Skin of body (tissue), 2 donors: ENCODE data around the gene MYO16. TPM values are rescaled to one million over a fixed set of nuclear protein-coding genes. Genes with fewer than 3 reads are reported as not detected.

Experiments used
- DNase-seq: peaks from one replicate; lab custom pipeline; 2025; lab: John Stamatoyannopoulos, UW
- total RNA-seq: library from RNA; depleted of rRNA; stranded (reverse); fragments of >200 nt; gene quantifications from one replicate; pipeline ENCODE4 v1.2.3, GENCODE V29; 2014

The MYO16 gene
- total RNA-seq, 1 donor from 2014 or later, result 1.7 TPM

- DNase-seq, result no peak
Observed at GRCh38 chr13:109114991-109115390, 485.6 kb downstream of the MYO16 start.

GRCh38 chr13:109118521-109118920 is 489.1 kb downstream of the MYO16 start:
- no peak for DNase-seq

- DNase-seq, result no peak
Observed at GRCh38 chr13:109119896-109120295, 490.5 kb downstream of the MYO16 start.

- DNase-seq, result no peak
Observed at GRCh38 chr13:109121826-109122225, 492.4 kb downstream of the MYO16 start.

GRCh38 chr13:109123971-109124370 is 494.6 kb downstream of the MYO16 start:
- DNase-seq, result no peak

GRCh38 chr13:109126178-109126577 is 496.8 kb downstream of the MYO16 start:
- DNase-seq, result no peak

- DNase-seq, result no peak
Observed at GRCh38 chr13:109126891-109127641, 497.7 kb downstream of the MYO16 start.

- DNase-seq, result no peak
Observed at GRCh38 chr13:109128121-109128520, 498.7 kb downstream of the MYO16 start.

- no peak for DNase-seq
Observed at GRCh38 chr13:109130093-109130835, 500.9 kb downstream of the MYO16 start.

- peak; percentile 30 for DNase-seq
Observed at GRCh38 chr13:109131698-109132257, 502.4 kb downstream of the MYO16 start.

- no peak for DNase-seq
Observed at GRCh38 chr13:109135018-109135417, 505.6 kb downstream of the MYO16 start.

GRCh38 chr13:109136873-109137272 is 507.5 kb downstream of the MYO16 start:
- DNase-seq, result no peak

- no peak for DNase-seq
Observed at GRCh38 chr13:109139346-109139745, 509.9 kb downstream of the MYO16 start.

- DNase-seq, result no peak
Observed at GRCh38 chr13:109140054-109140453, 510.6 kb downstream of the MYO16 start.

GRCh38 chr13:109140479-109141349 is 511.3 kb downstream of the MYO16 start:
- no peak for DNase-seq

GRCh38 chr13:109141706-109142105 is 512.3 kb downstream of the MYO16 start:
- no peak for DNase-seq

- DNase-seq, result no peak
Observed at GRCh38 chr13:109144693-109145437, 515.5 kb downstream of the MYO16 start.

GRCh38 chr13:109145631-109146030 is 516.2 kb downstream of the MYO16 start:
- DNase-seq, result peak; percentile 68

- DNase-seq, result no peak
Observed at GRCh38 chr13:109146393-109146792, 517.0 kb downstream of the MYO16 start.

GRCh38 chr13:109146912-109147647 is 517.7 kb downstream of the MYO16 start:
- peak; percentile 27 for DNase-seq
